ENCODE results near the gene SNRPD3.

Gene SNRPD3

GRCh38 chr22:24565077-24565476, 9.3 kb downstream of the SNRPD3 start:
- in situ Hi-C loops (cut with HindIII; ENCODE audit: low sequenced_read_pairs): no loop called here

GRCh38 chr22:24566899-24567511, 11.2 kb downstream of the SNRPD3 start:
- in situ Hi-C loops (cut with HindIII; ENCODE audit: low sequenced_read_pairs): no loop called here

GRCh38 chr22:24567668-24568067, 11.9 kb downstream of the SNRPD3 start:
- in situ Hi-C loops (cut with HindIII; ENCODE audit: low sequenced_read_pairs): no loop called here

- in situ Hi-C loops (cut with HindIII; ENCODE audit: low sequenced_read_pairs): no loop called here
Observed at GRCh38 chr22:24571266-24571665, 15.5 kb downstream of the SNRPD3 start.

- in situ Hi-C loops (cut with HindIII; ENCODE audit: low sequenced_read_pairs): no loop called here
Observed at GRCh38 chr22:24576778-24577177, 21.0 kb downstream of the SNRPD3 start.

- in situ Hi-C loops (cut with HindIII; ENCODE audit: low sequenced_read_pairs): no loop called here
Observed at GRCh38 chr22:24578355-24579257, 22.8 kb downstream of the SNRPD3 start.

- in situ Hi-C loops (cut with HindIII; ENCODE audit: low sequenced_read_pairs): no loop called here
Observed at GRCh38 chr22:24579258-24579601, 23.4 kb downstream of the SNRPD3 start.

GRCh38 chr22:24580276-24580675, 24.5 kb downstream of the SNRPD3 start:
- in situ Hi-C loops (cut with HindIII; ENCODE audit: low sequenced_read_pairs): no loop called here

GRCh38 chr22:24582056-24582814, 26.4 kb downstream of the SNRPD3 start:
- in situ Hi-C loops (cut with HindIII; ENCODE audit: low sequenced_read_pairs): no loop called here

- in situ Hi-C loops (cut with HindIII; ENCODE audit: low sequenced_read_pairs): no loop called here
Observed at GRCh38 chr22:24583221-24584165, 27.7 kb downstream of the SNRPD3 start.

- in situ Hi-C loops (cut with HindIII; ENCODE audit: low sequenced_read_pairs): no loop called here
Observed at GRCh38 chr22:24584166-24584790, 28.5 kb downstream of the SNRPD3 start.

- in situ Hi-C loops (cut with HindIII; ENCODE audit: low sequenced_read_pairs): no loop called here
Observed at GRCh38 chr22:24584871-24585411, 29.1 kb downstream of the SNRPD3 start.

GRCh38 chr22:24585461-24585860, 29.7 kb downstream of the SNRPD3 start:
- in situ Hi-C loops (cut with HindIII; ENCODE audit: low sequenced_read_pairs): no loop called here

- in situ Hi-C loops (cut with HindIII; ENCODE audit: low sequenced_read_pairs): no loop called here
Observed at GRCh38 chr22:24585927-24586546, 30.2 kb downstream of the SNRPD3 start.

GRCh38 chr22:24587251-24587650, 31.5 kb downstream of the SNRPD3 start:
- in situ Hi-C loops (cut with HindIII; ENCODE audit: low sequenced_read_pairs): no loop called here

- in situ Hi-C loops (cut with HindIII; ENCODE audit: low sequenced_read_pairs): no loop called here
Observed at GRCh38 chr22:24587948-24588347, 32.1 kb downstream of the SNRPD3 start.

GRCh38 chr22:24588381-24588756, 32.6 kb downstream of the SNRPD3 start:
- in situ Hi-C loops (cut with HindIII; ENCODE audit: low sequenced_read_pairs): no loop called here

GRCh38 chr22:24588757-24589481, 33.1 kb downstream of the SNRPD3 start:
- in situ Hi-C loops (cut with HindIII; ENCODE audit: low sequenced_read_pairs): no loop called here

- in situ Hi-C loops (cut with HindIII; ENCODE audit: low sequenced_read_pairs): no loop called here
Observed at GRCh38 chr22:24589518-24590030, 33.8 kb downstream of the SNRPD3 start.
